Natural killer cell (primary cell): ENCODE measurements around the gene MERTK. TPM values are rescaled to one million over a fixed set of nuclear protein-coding genes. Genes with fewer than 3 reads are reported as not detected.

Experiments
- ATAC-seq, 3 donors: fragments of 150-1000 bp in 2 of 3; fragments of 200-7000 bp in 1 of 3; cut with Tn5 transposase; 1 replicate in 1 of 3; 2 replicates in 2 of 3; pipeline ENCODE4 v1.10.0; 2021; ENCODE audit warnings: mild to moderate bottlenecking in 2 of 3, moderate library complexity in 2 of 3
- DNase-seq, 2 donors: peaks; one replicate each; pipeline versions ENCODE4 v3.0.0 to v3.0.0-alpha.2; 2013 to 2021; ENCODE audit warnings: mixed read lengths in 1 of 2
- H3K27ac ChIP-seq: one replicate; pipeline ENCODE4 v1.5.1; 2013; ENCODE audit warnings: mild to moderate bottlenecking, low read length
- H3K27me3 ChIP-seq: one replicate; pipeline ENCODE4 v1.6.1; 2013; ENCODE audit warnings: low read length; ENCODE audit not compliant: control insufficient read depth, insufficient read depth
- H3K36me3 ChIP-seq: one replicate; pipeline ENCODE4 v1.6.1; 2013; ENCODE audit warnings: low read length; ENCODE audit not compliant: control insufficient read depth, insufficient read depth
- H3K4me1 ChIP-seq: one replicate; pipeline ENCODE4 v1.6.1; 2013; ENCODE audit warnings: low read length; ENCODE audit not compliant: control insufficient read depth, insufficient read depth
- H3K4me3 ChIP-seq: one replicate; pipeline ENCODE4 v1.5.1; 2013; ENCODE audit warnings: low read length
- H3K9me3 ChIP-seq: one replicate; pipeline ENCODE4 v1.6.1; 2013; ENCODE audit warnings: low read length; ENCODE audit not compliant: control insufficient read depth, insufficient read depth
- H3K27ac Mint-ChIP-seq, 2 donors: one replicate each; pipeline ENCODE4 v1.8.0; 2022; ENCODE audit warnings: mild to moderate bottlenecking in 2 of 2, mixed read lengths in 2 of 2, moderate library complexity in 1 of 2
- H3K27me3 Mint-ChIP-seq, 2 donors: one replicate each; pipeline ENCODE4 v1.8.0; 2022; ENCODE audit warnings: low read depth in 2 of 2, mixed read lengths in 2 of 2
- H3K36me3 Mint-ChIP-seq: one replicate; pipeline ENCODE4 v1.8.0; 2022; ENCODE audit warnings: mixed read lengths
- H3K4me1 Mint-ChIP-seq, 2 donors: one replicate each; pipeline ENCODE4 v1.8.0; 2022; ENCODE audit warnings: mixed read lengths in 2 of 2
- H3K4me3 Mint-ChIP-seq: one replicate; pipeline ENCODE4 v1.8.0; 2022; ENCODE audit warnings: mild to moderate bottlenecking, moderate library complexity, mixed read lengths
- H3K9me3 Mint-ChIP-seq, 2 donors: one replicate each; pipeline ENCODE4 v1.8.0; 2022; ENCODE audit warnings: mixed read lengths in 2 of 2
- WGBS: methylation state at CpG from one replicate; pipeline ENCODE4 v1.1.7; 2013; ENCODE audit warnings: missing lambda C conversion rate; ENCODE audit not compliant: insufficient coverage; 5-methylcytosine and 5-hydroxymethylcytosine counted together
- intact Hi-C: fragments of 100-400 bp; cut with micrococcal nuclease; formaldehyde crosslinking; loops from one replicate; pipeline ENCODE4 v1.14.2; 2022
- total RNA-seq, 4 donors: library from RNA; stranded (reverse); fragments of 120-200 nt in 1 of 4; gene quantifications; one replicate each; pipeline versions ENCODE4 v1.2.3 to v1.2.4, GENCODE V29; 2013 to 2022
- TF ChIP-seq, protein P1 (sequence below): fragments of 200-600 bp; IDR thresholded peaks from one replicate; pipeline ENCODE4 v1.8.0; 2022; ENCODE audit warnings: antibody characterized with exemption

Gene MERTK
- total RNA-seq, 3 donors from 2014 or later (not counting 1 experiment from before 2014, with no cell fraction given) = 0.38 to 1.2 (median 0.45) TPM

DNA sequence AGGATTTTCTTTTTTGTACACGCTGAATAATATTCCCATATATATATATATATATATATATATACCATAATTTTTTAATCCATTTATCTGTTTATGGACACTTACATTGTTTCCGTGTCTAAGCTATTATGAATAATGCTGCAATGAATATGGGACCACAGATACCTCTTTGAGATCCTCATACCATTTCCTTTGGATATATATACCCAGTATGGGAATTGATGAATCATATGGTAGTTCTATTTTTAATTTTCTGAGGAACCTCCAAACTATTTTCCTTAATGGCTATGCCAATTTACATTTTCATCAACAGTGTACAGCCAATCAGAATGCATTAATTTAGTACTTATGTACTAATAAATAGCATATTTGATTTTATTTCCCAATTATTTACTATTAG is 53.1 kb downstream of the MERTK start:
- Mint-ChIP-seq H3K36me3 (no peaks in the 10 kb centered on the region), H3K9me3 (no peaks in the 10 kb centered on the region), H3K4me1 (no peaks in the 10 kb centered on the region), H3K27me3 (peaks cover 0 to 5% of the 10 kb centered on the region in 2 donors), H3K27ac (no peak overlapping the region), H3K4me3 (no peak overlapping the region)
- Histone ChIP-seq H3K9me3 (no peaks in the 10 kb centered on the region), H3K36me3 (no peaks in the 10 kb centered on the region), H3K4me1 (no peaks in the 10 kb centered on the region), H3K27ac (no peak overlapping the region), H3K4me3 (no peak overlapping the region), H3K27me3 (no peaks in the 10 kb centered on the region)
- TF ChIP-seq, protein P1, sequence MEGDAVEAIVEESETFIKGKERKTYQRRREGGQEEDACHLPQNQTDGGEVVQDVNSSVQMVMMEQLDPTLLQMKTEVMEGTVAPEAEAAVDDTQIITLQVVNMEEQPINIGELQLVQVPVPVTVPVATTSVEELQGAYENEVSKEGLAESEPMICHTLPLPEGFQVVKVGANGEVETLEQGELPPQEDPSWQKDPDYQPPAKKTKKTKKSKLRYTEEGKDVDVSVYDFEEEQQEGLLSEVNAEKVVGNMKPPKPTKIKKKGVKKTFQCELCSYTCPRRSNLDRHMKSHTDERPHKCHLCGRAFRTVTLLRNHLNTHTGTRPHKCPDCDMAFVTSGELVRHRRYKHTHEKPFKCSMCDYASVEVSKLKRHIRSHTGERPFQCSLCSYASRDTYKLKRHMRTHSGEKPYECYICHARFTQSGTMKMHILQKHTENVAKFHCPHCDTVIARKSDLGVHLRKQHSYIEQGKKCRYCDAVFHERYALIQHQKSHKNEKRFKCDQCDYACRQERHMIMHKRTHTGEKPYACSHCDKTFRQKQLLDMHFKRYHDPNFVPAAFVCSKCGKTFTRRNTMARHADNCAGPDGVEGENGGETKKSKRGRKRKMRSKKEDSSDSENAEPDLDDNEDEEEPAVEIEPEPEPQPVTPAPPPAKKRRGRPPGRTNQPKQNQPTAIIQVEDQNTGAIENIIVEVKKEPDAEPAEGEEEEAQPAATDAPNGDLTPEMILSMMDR = no peak
- ATAC-seq (no peak), DNase-seq (no peak)
- no CpG with 5 or more reads among the region's 2 CpGs for WGBS
- intact Hi-C loops = no loop called here

DNA sequence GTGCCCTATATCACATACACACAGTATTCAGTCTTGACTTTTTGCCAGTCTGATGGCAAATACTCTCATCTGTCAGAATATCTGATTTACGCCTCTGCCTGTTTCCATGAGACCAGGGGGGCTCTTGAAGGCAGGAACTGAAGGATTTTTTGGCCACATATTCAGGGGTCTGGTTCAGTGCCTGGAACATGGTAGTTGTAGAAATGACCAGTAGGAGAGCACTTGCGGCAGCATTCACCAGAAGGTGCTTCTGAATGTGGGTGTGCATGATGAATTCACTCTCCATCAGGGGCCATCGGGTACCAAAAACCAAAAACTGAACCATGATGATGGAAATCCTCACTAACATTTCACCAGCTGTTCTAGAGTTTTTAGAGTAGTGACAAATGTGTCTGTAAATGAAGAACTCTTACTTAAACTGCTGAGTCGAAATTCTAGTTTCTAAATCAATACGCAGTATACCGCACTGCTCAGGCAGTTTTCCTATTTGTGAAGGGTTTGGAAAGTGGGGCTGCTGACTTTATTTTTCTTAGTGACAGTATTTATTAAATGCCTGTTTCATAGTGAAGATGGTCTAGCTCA is 54.6 kb downstream of the MERTK start:
- ATAC-seq (no peak), DNase-seq (no peak)
- Histone ChIP-seq H3K27ac (no peak overlapping the region), H3K4me1 (no peaks in the 10 kb centered on the region), H3K4me3 (no peak overlapping the region), H3K36me3 (no peaks in the 10 kb centered on the region), H3K9me3 (no peaks in the 10 kb centered on the region), H3K27me3 (no peaks in the 10 kb centered on the region)
- H3K4me3 Mint-ChIP-seq = no peak overlapping the region
- H3K4me1 Mint-ChIP-seq = no peaks in the 10 kb centered on the region
- H3K9me3 Mint-ChIP-seq = no peaks in the 10 kb centered on the region
- H3K36me3 Mint-ChIP-seq = no peaks in the 10 kb centered on the region
- intact Hi-C loops = no loop called here
- peaks cover 0 to 5% of the 10 kb centered on the region in 2 donors for H3K27me3 Mint-ChIP-seq
- TF ChIP-seq, protein P1 = no peak
- 85% methylated on average over 6 of the region's 6 CpGs for WGBS
- H3K27ac Mint-ChIP-seq = no peak overlapping the region

DNA sequence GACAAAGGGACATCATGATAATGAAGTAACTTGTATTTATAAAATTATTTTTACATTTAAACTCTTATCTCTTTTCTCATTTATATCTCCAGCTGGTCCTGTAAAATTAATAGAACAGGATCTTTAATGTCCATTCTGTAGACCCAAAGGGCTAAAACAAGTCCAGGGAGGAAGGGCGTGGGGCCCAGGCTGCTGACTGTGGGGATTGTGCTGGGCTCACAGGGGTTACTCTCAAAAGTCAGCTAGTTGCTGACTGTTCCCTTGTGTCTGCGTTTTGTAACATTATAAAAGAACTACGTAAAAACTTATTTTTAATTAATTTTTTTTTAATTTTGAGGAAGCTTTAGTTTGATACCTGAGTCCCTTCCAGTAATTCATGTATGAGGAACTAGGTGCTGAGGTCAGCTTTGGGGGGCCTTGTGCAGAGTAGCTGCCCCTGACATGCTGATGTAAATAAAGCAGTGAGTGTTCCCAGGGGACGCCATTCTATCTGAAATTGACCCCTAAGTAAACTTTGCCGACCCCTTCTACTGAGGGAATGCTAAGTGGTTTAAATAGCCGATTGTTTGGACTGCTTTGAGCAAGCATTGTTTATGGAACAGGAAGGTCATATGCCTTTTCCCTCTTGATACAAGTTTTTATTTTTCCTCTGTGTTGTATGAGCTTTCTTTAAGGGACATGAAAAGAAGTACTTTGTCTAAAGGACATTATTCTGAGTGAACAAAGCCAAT is 56.4 kb downstream of the MERTK start:
- ATAC-seq (no peak), DNase-seq (no peak)
- no peak overlapping the region for H3K27ac ChIP-seq
- H3K27me3 ChIP-seq = no peaks in the 10 kb centered on the region
- TF ChIP-seq, protein P1 = no peak
- Mint-ChIP-seq H3K27ac (no peak overlapping the region), H3K4me1 (no peaks in the 10 kb centered on the region), H3K27me3 (no peaks in the 10 kb centered on the region), H3K36me3 (no peaks in the 10 kb centered on the region), H3K4me3 (no peak overlapping the region), H3K9me3 (no peaks in the 10 kb centered on the region)
- 78% methylated on average over 5 of the region's 6 CpGs for WGBS
- H3K36me3 ChIP-seq = no peaks in the 10 kb centered on the region
- no peak overlapping the region for H3K4me3 ChIP-seq
- no peaks in the 10 kb centered on the region for H3K9me3 ChIP-seq
- no peaks in the 10 kb centered on the region for H3K4me1 ChIP-seq
- intact Hi-C loops = no loop called here
